SK-N-SH treated with all-trans-retinoic acid at 6 μM for 48 hours (cell line): ENCODE results near the gene RFX3.
A peak's percentile ranks its signal among the peaks of the same experiment; 100 is the strongest.

ENCODE experiments used
- ATAC-seq: fragments of 200-7000 bp; cut with Tn5 transposase; 3 replicates; pipeline ENCODE4 v1.9.1; 2020; ENCODE audit warnings: mild to moderate bottlenecking, moderate library complexity
- BACH2 ChIP-seq: fragments of 250-450 bp; sonication (Bioruptor Pico); IDR thresholded peaks from 2 replicates; pipeline ENCODE4 v1.9.0; 2021; ENCODE audit warnings: mild to moderate bottlenecking, borderline replicate concordance
- CSDC2 ChIP-seq: fragments of 250-450 bp; sonication (Bioruptor Pico); IDR thresholded peaks from 2 replicates; pipeline ENCODE4 v1.5.0; 2020; ENCODE audit warnings: mild to moderate bottlenecking, moderate library complexity
- ESRRG ChIP-seq: fragments of 250-450 bp; sonication (Bioruptor Pico); IDR thresholded peaks from 2 replicates; pipeline ENCODE4 v1.6.1; 2021; ENCODE audit warnings: mild to moderate bottlenecking
- GLIS3 ChIP-seq: fragments of 250-450 bp; sonication (Bioruptor Pico); IDR thresholded peaks from 2 replicates; pipeline ENCODE4 v1.5.0; 2020; ENCODE audit warnings: mild to moderate bottlenecking, moderate library complexity
- ISL1 ChIP-seq: fragments of 250-450 bp; sonication (Bioruptor Pico); IDR thresholded peaks from 2 replicates; pipeline ENCODE4 v2.1.2; 2022; ENCODE audit warnings: mild to moderate bottlenecking, moderate library complexity
- OSR1 ChIP-seq: fragments of 250-450 bp; sonication (Bioruptor Pico); IDR thresholded peaks from 2 replicates; pipeline ENCODE4 v1.8.0; 2022; ENCODE audit warnings: moderate library complexity, mild to moderate bottlenecking, inconsistent platforms
- PPARA ChIP-seq: fragments of 250-450 bp; sonication (Bioruptor Pico); IDR thresholded peaks from 2 replicates; pipeline ENCODE4 v1.5.0; 2020; ENCODE audit warnings: mild to moderate bottlenecking, borderline replicate concordance
- RARB ChIP-seq: fragments of 250-450 bp; sonication (Bioruptor Pico); IDR thresholded peaks from 2 replicates; pipeline ENCODE4 v1.8.0; 2021; ENCODE audit warnings: mild to moderate bottlenecking, moderate library complexity
- SNAI2 ChIP-seq: fragments of 250-450 bp; sonication (Bioruptor Pico); IDR thresholded peaks from 2 replicates; pipeline ENCODE4 v1.5.0; 2020; ENCODE audit warnings: mild to moderate bottlenecking, moderate library complexity
- TCF4 ChIP-seq: fragments of 250-450 bp; sonication (Bioruptor Pico); IDR thresholded peaks from 2 replicates; pipeline ENCODE4 v1.8.0; 2021; ENCODE audit warnings: mild to moderate bottlenecking, moderate library complexity, borderline replicate concordance
- TOX ChIP-seq: fragments of 250-450 bp; sonication (Bioruptor Pico); IDR thresholded peaks from 2 replicates; pipeline ENCODE4 v1.8.0; 2021; ENCODE audit warnings: mild to moderate bottlenecking, moderate library complexity, borderline replicate concordance
- TSHZ2 ChIP-seq: fragments of 250-450 bp; sonication (Bioruptor Pico); IDR thresholded peaks from 2 replicates; pipeline ENCODE4 v1.5.0; 2020; ENCODE audit warnings: mild to moderate bottlenecking, moderate library complexity
- ZC3H10 ChIP-seq: fragments of 250-450 bp; sonication (Bioruptor Pico); IDR thresholded peaks from 2 replicates; pipeline ENCODE4 v1.5.1; 2021; ENCODE audit warnings: mild to moderate bottlenecking, moderate library complexity
- ZFP30 ChIP-seq: fragments of 450-650 bp; formaldehyde crosslinking; IDR thresholded peaks from 2 replicates; pipeline ENCODE4 v1.5.0; 2022; ENCODE audit warnings: mild to moderate bottlenecking, moderate library complexity
- ZNF565 ChIP-seq: fragments of 450-650 bp; formaldehyde crosslinking; conservative IDR thresholded peaks from 2 replicates; pipeline ENCODE4 v1.5.0; 2020; ENCODE audit warnings: low read depth, mild to moderate bottlenecking, moderate library complexity
- ZNF70 ChIP-seq: fragments of 450-650 bp; formaldehyde crosslinking; IDR thresholded peaks from 2 replicates; pipeline ENCODE4 v1.5.0; 2020; ENCODE audit warnings: mild to moderate bottlenecking, moderate library complexity
- ZNF8 ChIP-seq: fragments of 450-650 bp; formaldehyde crosslinking; IDR thresholded peaks from 2 replicates; pipeline ENCODE4 v1.5.0; 2020; ENCODE audit warnings: mild to moderate bottlenecking, moderate library complexity
- TF ChIP-seq, protein P1 (sequence below): fragments of 250-450 bp; sonication (Bioruptor Pico); IDR thresholded peaks from 2 replicates; pipeline ENCODE4 v1.8.0; 2021; ENCODE audit warnings: low read depth, mild to moderate bottlenecking, moderate library complexity, borderline replicate concordance
- TF ChIP-seq, protein P2 (sequence below): fragments of 250-450 bp; sonication (Bioruptor Pico); IDR thresholded peaks from 2 replicates; pipeline ENCODE4 v1.5.1; 2021; ENCODE audit warnings: mild to moderate bottlenecking, moderate library complexity

Gene RFX3

DNA sequence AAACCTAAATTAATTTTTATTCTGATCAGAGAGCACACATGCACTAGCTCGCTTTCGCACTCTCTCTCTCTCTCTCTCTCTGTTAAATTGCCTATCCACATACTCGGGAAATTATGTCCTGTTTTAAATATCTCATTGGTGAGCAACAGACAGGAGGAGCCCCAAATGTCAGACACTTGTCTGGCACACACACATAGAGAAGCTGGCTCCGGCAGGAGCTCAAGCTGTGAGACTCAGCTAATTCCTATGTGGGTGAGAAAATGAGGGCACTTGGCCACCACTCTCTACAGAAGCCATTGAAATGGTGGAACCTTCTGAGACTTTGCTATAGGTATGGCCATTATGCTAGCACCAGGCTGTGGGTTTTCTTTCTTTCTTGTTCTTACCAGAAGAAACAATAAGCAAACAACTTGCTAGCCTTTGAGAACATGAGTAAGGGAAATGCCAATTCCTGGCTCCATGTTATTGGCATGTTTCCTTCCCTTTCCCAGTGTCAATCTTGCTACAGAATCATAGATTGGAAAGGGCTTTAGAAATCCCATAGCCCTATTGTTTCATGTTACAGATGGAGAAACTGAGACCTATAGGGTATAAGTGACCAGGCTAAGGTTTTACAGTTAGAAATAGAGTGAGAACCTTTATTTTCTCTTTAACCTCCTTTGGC is 9.0 kb downstream of the RFX3 start:
- no peak for TF ChIP-seq SNAI2 (CRISPR knock-in tag)
- TF ChIP-seq, protein P1, sequence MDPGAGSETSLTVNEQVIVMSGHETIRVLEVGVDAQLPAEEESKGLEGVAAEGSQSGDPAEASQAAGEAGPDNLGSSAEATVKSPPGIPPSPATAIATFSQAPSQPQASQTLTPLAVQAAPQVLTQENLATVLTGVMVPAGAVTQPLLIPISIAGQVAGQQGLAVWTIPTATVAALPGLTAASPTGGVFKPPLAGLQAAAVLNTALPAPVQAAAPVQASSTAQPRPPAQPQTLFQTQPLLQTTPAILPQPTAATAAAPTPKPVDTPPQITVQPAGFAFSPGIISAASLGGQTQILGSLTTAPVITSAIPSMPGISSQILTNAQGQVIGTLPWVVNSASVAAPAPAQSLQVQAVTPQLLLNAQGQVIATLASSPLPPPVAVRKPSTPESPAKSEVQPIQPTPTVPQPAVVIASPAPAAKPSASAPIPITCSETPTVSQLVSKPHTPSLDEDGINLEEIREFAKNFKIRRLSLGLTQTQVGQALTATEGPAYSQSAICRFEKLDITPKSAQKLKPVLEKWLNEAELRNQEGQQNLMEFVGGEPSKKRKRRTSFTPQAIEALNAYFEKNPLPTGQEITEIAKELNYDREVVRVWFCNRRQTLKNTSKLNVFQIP (CRISPR knock-in tag) = no peak
- TF ChIP-seq, protein P2, sequence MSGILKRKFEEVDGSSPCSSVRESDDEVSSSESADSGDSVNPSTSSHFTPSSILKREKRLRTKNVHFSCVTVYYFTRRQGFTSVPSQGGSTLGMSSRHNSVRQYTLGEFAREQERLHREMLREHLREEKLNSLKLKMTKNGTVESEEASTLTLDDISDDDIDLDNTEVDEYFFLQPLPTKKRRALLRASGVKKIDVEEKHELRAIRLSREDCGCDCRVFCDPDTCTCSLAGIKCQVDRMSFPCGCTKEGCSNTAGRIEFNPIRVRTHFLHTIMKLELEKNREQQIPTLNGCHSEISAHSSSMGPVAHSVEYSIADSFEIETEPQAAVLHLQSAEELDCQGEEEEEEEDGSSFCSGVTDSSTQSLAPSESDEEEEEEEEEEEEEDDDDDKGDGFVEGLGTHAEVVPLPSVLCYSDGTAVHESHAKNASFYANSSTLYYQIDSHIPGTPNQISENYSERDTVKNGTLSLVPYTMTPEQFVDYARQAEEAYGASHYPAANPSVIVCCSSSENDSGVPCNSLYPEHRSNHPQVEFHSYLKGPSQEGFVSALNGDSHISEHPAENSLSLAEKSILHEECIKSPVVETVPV (CRISPR knock-in tag) = no peak
- no peak for ATAC-seq

GRCh38 chr9:3515405-3515804 is 10.4 kb downstream of the RFX3 start:
- TF ChIP-seq BACH2 = no peak
- TF ChIP-seq, protein P2 (CRISPR knock-in tag) = no peak
- TF ChIP-seq ZFP30 (CRISPR knock-in tag) = no peak
- no peak for TF ChIP-seq CSDC2 (CRISPR knock-in tag)
- no peak for TF ChIP-seq RARB (CRISPR knock-in tag)
- TF ChIP-seq SNAI2 (CRISPR knock-in tag) = no peak
- no peak for TF ChIP-seq GLIS3
- no peak for TF ChIP-seq ESRRG
- ATAC-seq = peak; percentile 37

GRCh38 chr9:3514786-3515185 is 11.0 kb downstream of the RFX3 start:
- no peak for TF ChIP-seq TOX (CRISPR knock-in tag)
- no peak for TF ChIP-seq RARB (CRISPR knock-in tag)
- ATAC-seq = no peak

DNA sequence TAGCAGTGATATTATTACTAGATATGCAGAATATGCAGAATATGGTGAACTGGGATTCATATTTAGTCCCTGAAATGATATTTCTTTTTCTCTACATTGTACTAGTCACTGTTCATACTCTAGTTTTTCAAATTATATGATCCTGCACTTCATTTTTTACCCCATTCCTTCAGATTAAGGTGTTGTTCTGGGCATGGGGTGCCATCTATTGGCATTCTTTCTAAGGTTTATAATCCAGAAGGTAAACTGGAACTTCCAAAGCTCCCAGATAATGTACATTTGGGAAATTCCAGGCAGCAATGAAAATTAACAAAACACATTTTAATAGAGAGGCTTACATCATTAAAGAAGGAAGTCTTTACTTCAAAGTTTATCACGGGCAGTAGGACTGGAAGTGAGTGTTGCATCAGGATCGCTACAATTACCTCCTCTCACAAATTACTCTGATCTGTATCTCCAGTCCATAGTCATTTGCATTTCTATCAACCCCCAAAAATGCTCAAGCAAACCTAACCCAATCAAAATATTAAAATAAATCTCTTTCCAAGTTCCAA is 12.5 kb downstream of the RFX3 start:
- no peak for ATAC-seq
- TF ChIP-seq, protein P1 (CRISPR knock-in tag) = no peak
- TF ChIP-seq BACH2 = no peak
- TF ChIP-seq ZFP30 (CRISPR knock-in tag) = no peak
- TF ChIP-seq TSHZ2 = no peak
- TF ChIP-seq TCF4 (CRISPR knock-in tag) = no peak
- TF ChIP-seq OSR1 (CRISPR knock-in tag) = no peak
- TF ChIP-seq ISL1 = no peak
- TF ChIP-seq SNAI2 (CRISPR knock-in tag) = no peak
- TF ChIP-seq ESRRG = no peak
- TF ChIP-seq TOX (CRISPR knock-in tag) = no peak
- TF ChIP-seq ZNF565 = no peak
- no peak for TF ChIP-seq PPARA (CRISPR knock-in tag)
- TF ChIP-seq ZNF70 (CRISPR knock-in tag) = no peak
- no peak for TF ChIP-seq ZC3H10 (CRISPR knock-in tag)
- no peak for TF ChIP-seq ZNF8 (CRISPR knock-in tag)
- TF ChIP-seq, all 23 proteins: peak for 0
